ENCODE measurements around the gene NCAPH2.

- TF ChIP-seq YY1 (IDR thresholded peaks at IDR 0.05; ENCODE audit: insufficient read depth, insufficient read length), result no peak
- TF ChIP-seq SUZ12 (IDR thresholded peaks at IDR 0.05; ENCODE audit: extremely low read depth, insufficient read depth, insufficient read length), result no peak
Measured at GRCh38 chr22:50488886-50489285, 19.1 kb upstream of the NCAPH2 start.

Measured in NT2/D1 (cell line).